Activated CD8-positive, alpha-beta T cell treated with anti-CD3 and anti-CD28 coated beads for 36 hours (primary cell): Measurements from ENCODE around the gene DCT. TPM values are rescaled to one million over a fixed set of nuclear protein-coding genes. Genes with fewer than 3 reads are reported as not detected.
A peak's percentile ranks its signal among the peaks of the same experiment; 100 is the strongest.

Experiments
- ATAC-seq: fragments of 200-7000 bp; cut with Tn5 transposase; one replicate; pipeline ENCODE4 v1.10.0; 2021; ENCODE audit warnings: mild to moderate bottlenecking, moderate library complexity
- CTCF ChIA-PET: fragments of 350-600 bp; sonication (Branson Sonifier 250); formaldehyde crosslinking; loops from one replicate; lab custom pipeline; 2021; ENCODE audit warnings: antibody characterized with exemption; lab: Charles Lee
- POLR2A ChIA-PET: fragments of 350-600 bp; sonication (Branson Sonifier 250); formaldehyde crosslinking; loops from one replicate; lab custom pipeline; 2021; ENCODE audit warnings: antibody characterized with exemption; lab: Charles Lee
- DNase-seq: peaks from one replicate; pipeline ENCODE4 v3.0.0-alpha.2; 2020
- H3K27ac Mint-ChIP-seq: one replicate; pipeline ENCODE4 v1.8.0; 2021; ENCODE audit warnings: mild to moderate bottlenecking, mixed read lengths
- H3K27me3 Mint-ChIP-seq: one replicate; pipeline ENCODE4 v1.8.0; 2021; ENCODE audit warnings: mixed read lengths
- H3K36me3 Mint-ChIP-seq: one replicate; pipeline ENCODE4 v1.8.0; 2021; ENCODE audit warnings: low read depth, mixed read lengths
- H3K4me1 Mint-ChIP-seq: one replicate; pipeline ENCODE4 v1.8.0; 2021; ENCODE audit warnings: low read depth, mixed read lengths
- H3K4me3 Mint-ChIP-seq: one replicate; pipeline ENCODE4 v1.8.0; 2021; ENCODE audit warnings: mild to moderate bottlenecking, moderate library complexity, mixed read lengths
- H3K9me3 Mint-ChIP-seq: one replicate; pipeline ENCODE4 v1.8.0; 2021; ENCODE audit warnings: mixed read lengths
- CTCF ChIP-seq: fragments of 200-600 bp; IDR thresholded peaks from one replicate; pipeline ENCODE4 v1.8.0; 2022; ENCODE audit warnings: antibody characterized with exemption, mild to moderate bottlenecking
- intact Hi-C: fragments of 100-400 bp; cut with micrococcal nuclease; formaldehyde crosslinking; loops from one replicate; pipeline ENCODE4 v1.10.0; 2022
- total RNA-seq, 2 experiments: library from RNA; stranded (reverse); gene quantifications; one replicate each; pipeline ENCODE4 v1.2.3, GENCODE V29; 2021

The DCT gene
- total RNA-seq, 2 experiments from 2014 or later, result 0.07 TPM; not detected in 1

GRCh38 chr13:94431574-94431973 is 47.9 kb downstream of the DCT start:
- ATAC-seq (no peak), DNase-seq (no peak)
- H3K27ac Mint-ChIP-seq, result peak overlapping the region; percentile 56
- H3K4me3 Mint-ChIP-seq, result no peak overlapping the region
- intact Hi-C loops, result no loop called here
- peaks cover 4% of the 10 kb centered on the region for H3K36me3 Mint-ChIP-seq
- ChIA-PET POLR2A (interaction anchor here (1.2 kb wide), 1 partner anchor 13 kb away, joined by 4 read pairs; no protein-coding TSS in a partner anchor), CTCF (interaction anchor here (1.8 to 10.9 kb wide), 3 partner anchors 10 to 187 kb away, joined by 5 to 232 read pairs (median 44); no protein-coding TSS in a partner anchor)
- H3K4me1 Mint-ChIP-seq, result peaks cover 33% of the 10 kb centered on the region
- no peak for TF ChIP-seq CTCF
- H3K27me3 Mint-ChIP-seq, result no peaks in the 10 kb centered on the region
- H3K9me3 Mint-ChIP-seq, result peaks cover 4% of the 10 kb centered on the region

GRCh38 chr13:94427313-94427953 is 52.0 kb downstream of the DCT start:
- Mint-ChIP-seq H3K4me3 (no peak overlapping the region), H3K36me3 (peaks cover 4% of the 10 kb centered on the region), H3K27ac (no peak overlapping the region), H3K4me1 (peaks cover 15% of the 10 kb centered on the region), H3K9me3 (peaks cover 5% of the 10 kb centered on the region), H3K27me3 (peaks cover 2% of the 10 kb centered on the region)
- intact Hi-C loops, result no loop called here
- no peak for TF ChIP-seq CTCF
- no peak for ATAC-seq
- CTCF ChIA-PET, result interaction anchor here (0.7 to 4.5 kb wide), 3 partner anchors 8 to 190 kb away, joined by 5 to 23 read pairs (median 5); no protein-coding TSS in a partner anchor
- no peak for DNase-seq
- POLR2A ChIA-PET, result interaction anchor here (1.3 kb wide), 1 partner anchor 121 kb away, joined by 3 read pairs; no protein-coding TSS in a partner anchor

GRCh38 chr13:94419925-94420305 is 59.6 kb downstream of the DCT start:
- ChIA-PET POLR2A (interaction anchor here (0.7 kb wide), 1 partner anchor 177 kb away, joined by 3 read pairs; no protein-coding TSS in a partner anchor), CTCF (interaction anchor here (1.1 to 5.9 kb wide), 2 partner anchors 14 to 198 kb away, joined by 3 to 44 read pairs; no protein-coding TSS in a partner anchor)
- Mint-ChIP-seq H3K9me3 (peaks cover 31% of the 10 kb centered on the region), H3K27me3 (peaks cover 2% of the 10 kb centered on the region), H3K27ac (peak overlapping the region; percentile 95), H3K36me3 (peaks cover 31% of the 10 kb centered on the region), H3K4me3 (no peak overlapping the region), H3K4me1 (peaks cover 32% of the 10 kb centered on the region)
- DNase-seq, result no peak
- no peak for TF ChIP-seq CTCF
- no peak for ATAC-seq
- intact Hi-C loops, result loop anchor here (1.0 to 5.0 kb wide), 2 partner anchors 181 to 183 kb away; partner anchors contain the start of gene GPR180

- peak overlapping the region; percentile 95 for H3K27ac Mint-ChIP-seq
- peaks cover 31% of the 10 kb centered on the region for H3K9me3 Mint-ChIP-seq
- H3K4me1 Mint-ChIP-seq, result peaks cover 34% of the 10 kb centered on the region
- ChIA-PET POLR2A (interaction anchor here (0.7 kb wide), 1 partner anchor 177 kb away, joined by 3 read pairs; no protein-coding TSS in a partner anchor), CTCF (interaction anchor here (1.1 to 5.9 kb wide), 3 partner anchors 14 to 198 kb away, joined by 3 to 44 read pairs (median 6); no protein-coding TSS in a partner anchor)
- ATAC-seq (peak; percentile 91), DNase-seq (peak; percentile 76)
- TF ChIP-seq CTCF, result no peak
- H3K36me3 Mint-ChIP-seq, result peaks cover 31% of the 10 kb centered on the region
- H3K27me3 Mint-ChIP-seq, result peaks cover 2% of the 10 kb centered on the region
- intact Hi-C loops, result loop anchor here (1.0 to 5.0 kb wide), 2 partner anchors 182 kb away; partner anchors contain the start of gene GPR180
- peak overlapping the region; percentile 62 for H3K4me3 Mint-ChIP-seq
Observed at GRCh38 chr13:94419304-94419924, 60.1 kb downstream of the DCT start.
